A549 (cell line): ENCODE results near the gene SPATS2. TPM values are rescaled to one million over a fixed set of nuclear protein-coding genes. Genes with fewer than 3 reads are reported as not detected.

ENCODE experiments used
- ATAC-seq, 2 experiments: fragments of 200-7000 bp in 1 of 2; fragments of >200 bp in 1 of 2; cut with Nextera tagmentation in 1 of 2; cut with Tn5 transposase in 1 of 2; 3 replicates each; pipeline versions ENCODE4 v1.8.0 to v1.9.1; 2018 to 2020; ENCODE audit warnings: mild to moderate bottlenecking in 1 of 2, moderate library complexity in 1 of 2
- CTCF ChIA-PET: fragments of 300-600 bp; sonication (Branson Sonifier 250); formaldehyde crosslinking; extraction: SDS; loops from one replicate; lab custom pipeline; 2021; ENCODE audit warnings: antibody characterized with exemption, inconsistent platforms; lab: Yijun Ruan, JAX
- POLR2A ChIA-PET: fragments of 350-600 bp; formaldehyde crosslinking; extraction: SDS; loops from one replicate; lab custom pipeline; 2021; ENCODE audit warnings: antibody characterized with exemption, inconsistent platforms; lab: Yijun Ruan, JAX
- DNase-seq, 2 experiments: peaks; one replicate each; pipeline versions ENCODE4 v3.0.0 to v3.0.0-alpha.2; 2011 to 2016; ENCODE audit warnings: low read depth in 1 of 2, low spot score in 1 of 2
- FAIRE-seq: peaks from 2 replicates; lab custom pipeline; 2011; peaks lifted over from hg19 to GRCh38; lab: Jason Lieb, UNC
- H3K27ac ChIP-seq, 2 experiments: fragments of >200 bp; sonication (Bioruptor Twin); formaldehyde crosslinking; 3 replicates each; pipeline ENCODE4 v1.5.1; 2016 to 2017
- H3K4me1 ChIP-seq: fragments of >200 bp; sonication (Bioruptor Twin); formaldehyde crosslinking; 3 replicates; pipeline ENCODE4 v1.6.1; 2016
- H3K4me2 ChIP-seq: fragments of >200 bp; sonication (Bioruptor Twin); formaldehyde crosslinking; 3 replicates; pipeline ENCODE4 v1.6.1; 2016
- H3K4me3 ChIP-seq: fragments of >200 bp; sonication (Bioruptor Twin); formaldehyde crosslinking; 3 replicates; pipeline ENCODE4 v1.5.1; 2016
- H3K9me3 ChIP-seq: fragments of >200 bp; sonication (Bioruptor Twin); formaldehyde crosslinking; 3 replicates; pipeline ENCODE4 v1.6.1; 2016
- CHD4 ChIP-seq: fragments of 200-600 bp; sonication (generic); IDR thresholded peaks from 2 replicates; pipeline ENCODE4 v1.6.1; 2016; ENCODE audit warnings: antibody characterized with exemption, mild to moderate bottlenecking, borderline replicate concordance
- EHF ChIP-seq: fragments of 250-450 bp; sonication (Bioruptor Pico); IDR thresholded peaks from 2 replicates; pipeline ENCODE4 v1.5.0; 2020; ENCODE audit warnings: mild to moderate bottlenecking
- FOSB ChIP-seq: fragments of 250-450 bp; sonication (Bioruptor Pico); IDR thresholded peaks from 2 replicates; pipeline ENCODE4 v1.5.0; 2020; ENCODE audit warnings: mild to moderate bottlenecking, moderate library complexity
- FOSL2 ChIP-seq, 2 experiments: fragments of 450-650 bp in 1 of 2; fragments of >200 bp in 1 of 2; sonication (Bioruptor Twin) in 1 of 2; formaldehyde crosslinking; IDR thresholded peaks; 2 replicates each; pipeline versions ENCODE4 v1.5.0 to v1.6.1; 2016 to 2020; ENCODE audit warnings: mild to moderate bottlenecking in 1 of 2, moderate library complexity in 1 of 2
- FOXS1 ChIP-seq: fragments of 250-450 bp; sonication (Bioruptor Pico); IDR thresholded peaks from 2 replicates; pipeline ENCODE4 v1.5.0; 2020; ENCODE audit warnings: mild to moderate bottlenecking, moderate library complexity
- NR3C1 ChIP-seq: fragments of >200 bp; sonication (Bioruptor Twin); formaldehyde crosslinking; IDR thresholded peaks from 3 replicates; pipeline ENCODE4 v1.6.1; 2017
- RAD21 ChIP-seq, 2 experiments: fragments of >200 bp in 1 of 2; sonication (Bioruptor Twin) in 1 of 2; formaldehyde crosslinking in 1 of 2; IDR thresholded peaks in 1 of 2; conservative IDR thresholded peaks in 1 of 2; 2 replicates in 1 of 2; 3 replicates in 1 of 2; pipeline ENCODE4 v1.6.1; 2012 to 2018; ENCODE audit warnings: inconsistent platforms in 1 of 2
- RARB ChIP-seq: fragments of 250-450 bp; sonication (Bioruptor Pico); IDR thresholded peaks from 2 replicates; pipeline ENCODE4 v1.8.0; 2021; ENCODE audit warnings: mild to moderate bottlenecking, moderate library complexity
- WGBS: methylation state at CpG from one replicate; pipeline ENCODE4 v1.1.6; 2017; ENCODE audit errors: missing lambda C conversion rate; 5-methylcytosine and 5-hydroxymethylcytosine counted together
- polyA plus RNA-seq, 4 experiments: library from polyadenylated mRNA; depleted of rRNA in 3 of 4; stranded (reverse); fragments of >200 nt; fragmentation: RNase III in 1 of 4; extraction: RNeasy Plus Mini Kit Qiagen cat#74134 plus additional on column Dnase treatment in 1 of 4; gene quantifications; 2 replicates in 3 of 4; 3 replicates in 1 of 4; pipeline ENCODE4 v1.2.3, GENCODE V29; 2011 to 2017
- TF ChIP-seq, protein P1 (sequence below): fragments of 450-650 bp; IDR thresholded peaks from 2 replicates; pipeline ENCODE4 v1.6.1; 2014; ENCODE audit warnings: antibody characterized with exemption
- TF ChIP-seq, protein P2 (sequence below): IDR thresholded peaks from 2 replicates; pipeline ENCODE4 v1.6.1; 2012
- TF ChIP-seq, protein P3 (sequence below): fragments of 200-600 bp; sonication (generic); IDR thresholded peaks from 2 replicates; pipeline ENCODE4 v1.6.1; 2016; ENCODE audit warnings: antibody characterized with exemption, mild to moderate bottlenecking, moderate library complexity
- TF ChIP-seq, protein P4 (sequence below): fragments of >200 bp; sonication (Bioruptor Twin); formaldehyde crosslinking; IDR thresholded peaks from 3 replicates; pipeline ENCODE4 v1.5.1; 2016

The SPATS2 gene
- polyA plus RNA-seq, 2 of the 4 experiments (the other 2 are of a cell fraction): 37.7 to 154 TPM

DNA sequence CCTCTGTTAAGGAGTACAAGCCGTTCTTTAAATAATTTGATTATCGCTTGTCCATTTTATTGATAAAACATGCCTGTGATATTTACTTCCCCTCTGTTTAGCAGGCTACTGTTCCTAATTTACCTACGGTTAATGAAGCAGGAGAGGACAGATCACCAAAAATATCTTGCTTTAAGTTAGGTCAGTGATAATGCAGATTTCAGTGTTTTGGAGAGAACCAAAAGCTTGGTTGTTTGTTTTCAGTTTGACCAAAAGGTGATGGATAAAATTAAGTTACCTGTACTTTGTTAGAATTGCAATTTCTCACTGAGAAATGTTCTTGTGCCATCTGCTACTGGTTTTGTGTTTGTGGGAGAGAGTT, 958 bp downstream of the SPATS2 start:
- FAIRE-seq (no peak), ATAC-seq (no peak), DNase-seq (no peak)
- peak overlapping the region; percentile 95 to 96 for H3K27ac ChIP-seq
- H3K4me2 ChIP-seq: peak overlapping the region; percentile 78
- WGBS: 2% methylated on average over 3 of the region's 3 CpGs
- TF ChIP-seq, protein P1, sequence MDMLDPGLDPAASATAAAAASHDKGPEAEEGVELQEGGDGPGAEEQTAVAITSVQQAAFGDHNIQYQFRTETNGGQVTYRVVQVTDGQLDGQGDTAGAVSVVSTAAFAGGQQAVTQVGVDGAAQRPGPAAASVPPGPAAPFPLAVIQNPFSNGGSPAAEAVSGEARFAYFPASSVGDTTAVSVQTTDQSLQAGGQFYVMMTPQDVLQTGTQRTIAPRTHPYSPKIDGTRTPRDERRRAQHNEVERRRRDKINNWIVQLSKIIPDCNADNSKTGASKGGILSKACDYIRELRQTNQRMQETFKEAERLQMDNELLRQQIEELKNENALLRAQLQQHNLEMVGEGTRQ: no peak
- TF ChIP-seq RARB (no peak), FOSB (0 out of 2 replicates have a peak, but pooled peaks have one; percentile 62), NR3C1 (no peak)
- POLR2A ChIA-PET: no interaction called here
- H3K9me3 ChIP-seq: no peaks in the 10 kb centered on the region
- peaks cover 36% of the 10 kb centered on the region for H3K4me1 ChIP-seq
- H3K4me3 ChIP-seq: peak overlapping the region; percentile 86
- CTCF ChIA-PET: interaction anchor here (0.7 to 14.5 kb wide), 5 partner anchors 11 to 186 kb away, joined by 3 to 194 read pairs (median 3); partner anchors contain the start of gene DNAJC22

DNA sequence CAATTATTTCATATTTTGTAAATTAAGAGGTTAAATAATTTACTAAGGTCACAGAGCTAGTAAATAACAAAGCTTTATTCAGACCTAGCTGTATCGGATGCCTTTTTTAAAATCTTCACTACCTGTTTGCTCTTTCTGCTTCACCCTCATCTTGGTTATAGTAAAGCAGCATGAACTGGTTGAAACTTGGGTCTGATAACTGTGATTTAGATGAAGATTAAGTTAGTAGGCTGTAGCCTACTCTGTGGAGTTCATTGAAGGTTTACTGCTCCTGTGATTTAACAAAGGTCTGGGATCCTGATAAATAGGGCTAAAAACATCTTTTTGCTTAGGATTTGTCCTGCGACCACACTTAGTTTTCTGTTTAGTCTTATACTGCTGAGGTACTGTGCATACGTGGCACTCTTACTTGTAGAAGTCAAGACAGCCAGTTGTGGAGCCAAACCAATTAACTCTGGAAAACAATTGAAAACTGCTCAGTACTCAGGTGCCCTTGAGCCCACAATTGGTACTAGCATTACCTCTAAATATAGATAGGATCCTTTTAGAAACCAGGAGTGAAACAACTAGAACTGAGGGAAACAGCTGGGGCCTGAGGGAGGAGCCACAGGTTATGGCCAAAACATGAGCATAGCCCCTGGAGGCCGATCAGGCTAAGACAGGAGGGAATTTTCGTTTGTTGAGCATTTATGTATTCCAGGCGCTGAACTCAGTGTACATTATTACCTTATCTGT, 2.3 kb downstream of the SPATS2 start:
- 29% methylated on average over 6 of the region's 6 CpGs for WGBS
- ATAC-seq: peak; percentile 45 to 57; a peak in 4 of 6 replicates
- no peak for TF ChIP-seq FOSL2 (IDR thresholded peaks at IDR 0.05)
- TF ChIP-seq FOSL2 (CRISPR knock-in tag; IDR thresholded peaks at IDR 0.05): no peak
- TF ChIP-seq, protein P2, sequence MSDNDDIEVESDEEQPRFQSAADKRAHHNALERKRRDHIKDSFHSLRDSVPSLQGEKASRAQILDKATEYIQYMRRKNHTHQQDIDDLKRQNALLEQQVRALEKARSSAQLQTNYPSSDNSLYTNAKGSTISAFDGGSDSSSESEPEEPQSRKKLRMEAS: no peak; the same call in 1 of the 2 replicates
- TF ChIP-seq, protein P3, sequence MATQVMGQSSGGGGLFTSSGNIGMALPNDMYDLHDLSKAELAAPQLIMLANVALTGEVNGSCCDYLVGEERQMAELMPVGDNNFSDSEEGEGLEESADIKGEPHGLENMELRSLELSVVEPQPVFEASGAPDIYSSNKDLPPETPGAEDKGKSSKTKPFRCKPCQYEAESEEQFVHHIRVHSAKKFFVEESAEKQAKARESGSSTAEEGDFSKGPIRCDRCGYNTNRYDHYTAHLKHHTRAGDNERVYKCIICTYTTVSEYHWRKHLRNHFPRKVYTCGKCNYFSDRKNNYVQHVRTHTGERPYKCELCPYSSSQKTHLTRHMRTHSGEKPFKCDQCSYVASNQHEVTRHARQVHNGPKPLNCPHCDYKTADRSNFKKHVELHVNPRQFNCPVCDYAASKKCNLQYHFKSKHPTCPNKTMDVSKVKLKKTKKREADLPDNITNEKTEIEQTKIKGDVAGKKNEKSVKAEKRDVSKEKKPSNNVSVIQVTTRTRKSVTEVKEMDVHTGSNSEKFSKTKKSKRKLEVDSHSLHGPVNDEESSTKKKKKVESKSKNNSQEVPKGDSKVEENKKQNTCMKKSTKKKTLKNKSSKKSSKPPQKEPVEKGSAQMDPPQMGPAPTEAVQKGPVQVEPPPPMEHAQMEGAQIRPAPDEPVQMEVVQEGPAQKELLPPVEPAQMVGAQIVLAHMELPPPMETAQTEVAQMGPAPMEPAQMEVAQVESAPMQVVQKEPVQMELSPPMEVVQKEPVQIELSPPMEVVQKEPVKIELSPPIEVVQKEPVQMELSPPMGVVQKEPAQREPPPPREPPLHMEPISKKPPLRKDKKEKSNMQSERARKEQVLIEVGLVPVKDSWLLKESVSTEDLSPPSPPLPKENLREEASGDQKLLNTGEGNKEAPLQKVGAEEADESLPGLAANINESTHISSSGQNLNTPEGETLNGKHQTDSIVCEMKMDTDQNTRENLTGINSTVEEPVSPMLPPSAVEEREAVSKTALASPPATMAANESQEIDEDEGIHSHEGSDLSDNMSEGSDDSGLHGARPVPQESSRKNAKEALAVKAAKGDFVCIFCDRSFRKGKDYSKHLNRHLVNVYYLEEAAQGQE: no peak
- no peak for TF ChIP-seq CHD4
- TF ChIP-seq FOXS1 (CRISPR knock-in tag): no peak
- TF ChIP-seq RAD21 (conservative IDR thresholded peaks at IDR 0.05 in 1 of 2, IDR thresholded peaks at IDR 0.05 in 1 of 2): no peak
- TF ChIP-seq, protein P4, sequence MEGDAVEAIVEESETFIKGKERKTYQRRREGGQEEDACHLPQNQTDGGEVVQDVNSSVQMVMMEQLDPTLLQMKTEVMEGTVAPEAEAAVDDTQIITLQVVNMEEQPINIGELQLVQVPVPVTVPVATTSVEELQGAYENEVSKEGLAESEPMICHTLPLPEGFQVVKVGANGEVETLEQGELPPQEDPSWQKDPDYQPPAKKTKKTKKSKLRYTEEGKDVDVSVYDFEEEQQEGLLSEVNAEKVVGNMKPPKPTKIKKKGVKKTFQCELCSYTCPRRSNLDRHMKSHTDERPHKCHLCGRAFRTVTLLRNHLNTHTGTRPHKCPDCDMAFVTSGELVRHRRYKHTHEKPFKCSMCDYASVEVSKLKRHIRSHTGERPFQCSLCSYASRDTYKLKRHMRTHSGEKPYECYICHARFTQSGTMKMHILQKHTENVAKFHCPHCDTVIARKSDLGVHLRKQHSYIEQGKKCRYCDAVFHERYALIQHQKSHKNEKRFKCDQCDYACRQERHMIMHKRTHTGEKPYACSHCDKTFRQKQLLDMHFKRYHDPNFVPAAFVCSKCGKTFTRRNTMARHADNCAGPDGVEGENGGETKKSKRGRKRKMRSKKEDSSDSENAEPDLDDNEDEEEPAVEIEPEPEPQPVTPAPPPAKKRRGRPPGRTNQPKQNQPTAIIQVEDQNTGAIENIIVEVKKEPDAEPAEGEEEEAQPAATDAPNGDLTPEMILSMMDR: peak; percentile 16; the same call in 1 of the 3 replicates
- Histone ChIP-seq H3K9me3 (no peaks in the 10 kb centered on the region), H3K4me3 (peak overlapping the region; percentile 86), H3K27ac (peak overlapping the region; percentile 95 to 96; a peak in 5 of 6 replicates), H3K4me1 (peaks cover 36% of the 10 kb centered on the region), H3K4me2 (peak overlapping the region; percentile 78)
- CTCF ChIA-PET: interaction anchor here (0.5 to 3.4 kb wide), 8 partner anchors 9 to 262 kb away, joined by 3 to 29 read pairs (median 4); no protein-coding TSS in a partner anchor
- POLR2A ChIA-PET: no interaction called here
- FAIRE-seq: no peak
- DNase-seq: peak; percentile 74 to 76

DNA sequence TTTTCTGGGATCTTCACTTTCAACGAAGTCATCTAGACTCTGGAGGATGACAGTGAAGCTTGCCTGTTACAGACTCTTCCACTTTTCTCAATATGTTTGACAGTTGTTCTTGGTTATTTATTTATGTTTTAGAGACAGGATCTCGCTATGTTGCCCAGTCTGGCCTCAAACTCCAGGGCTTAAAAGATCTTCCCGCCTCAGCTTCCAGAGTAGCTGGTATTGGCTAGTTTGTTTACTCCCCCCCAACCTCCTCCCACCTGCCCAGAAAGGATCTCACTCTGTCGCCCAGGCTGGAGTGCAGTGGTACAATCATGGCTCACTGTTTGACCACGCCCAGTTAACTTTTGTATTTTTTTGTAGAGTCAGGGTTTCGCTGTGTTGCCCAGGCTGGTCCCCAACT, 3.3 kb downstream of the SPATS2 start:
- POLR2A ChIA-PET: no interaction called here
- DNase-seq (no peak), ATAC-seq (no peak), FAIRE-seq (no peak)
- Histone ChIP-seq H3K4me1 (peaks cover 26% of the 10 kb centered on the region), H3K27ac (no peak overlapping the region), H3K4me3 (no peak overlapping the region), H3K4me2 (peak overlapping the region; percentile 78; the same call in 2 of the 3 replicates), H3K9me3 (no peaks in the 10 kb centered on the region)
- CTCF ChIA-PET: interaction anchor here (0.5 to 3.4 kb wide), 10 partner anchors 8 to 261 kb away, joined by 3 to 29 read pairs (median 4); no protein-coding TSS in a partner anchor
- TF ChIP-seq EHF (CRISPR knock-in tag): no peak
- 80% methylated on average over 6 of the region's 6 CpGs for whole genome bisulfite sequencing
